ENCODE data around the gene CUEDC1. TPM values are rescaled to one million over a fixed set of nuclear protein-coding genes. Genes with fewer than 3 reads are reported as not detected.
A peak's percentile ranks its signal among the peaks of the same experiment; 100 is the strongest.

CUEDC1 gene
- total and polyA plus RNA-seq, 9 donors, result 6.7 to 30.2 (median 21.5) TPM

GRCh38 chr17:57833179-57833939 is 121.9 kb downstream of the CUEDC1 start:
- Histone ChIP-seq H3K27me3 (no peaks in the 10 kb centered on the region), H3K4me1 (ENCODE audit: insufficient read depth) (no peaks in the 10 kb centered on the region), H3K9me3 (no peaks in the 10 kb centered on the region), H3K27ac (peak overlapping the region in 1 of 2 donors; percentile 38), H3K36me3 (no peaks in the 10 kb centered on the region), H3K4me3 (peak overlapping the region; percentile 33)
- peak; percentile 64 to 76 (median 68) for DNase-seq
- TF ChIP-seq CTCF (IDR thresholded peaks at IDR 0.05) (peak; percentile 79 to 90 (median 83)), POLR2A (IDR thresholded peaks at IDR 0.05) (no peak)
- intact Hi-C loops (cut with DNase I), result loop anchor here (5.0 to 10.0 kb wide), 5 partner anchors 81 to 711 kb away; no protein-coding TSS in a partner anchor
- WGBS, 3 donors, result 7 to 9% (median 7%) methylated on average over 13 of the region's 13 CpGs

- no peaks in the 10 kb centered on the region for H3K4me1 ChIP-seq (ENCODE audit: insufficient read depth)
- no peaks in the 10 kb centered on the region for H3K27me3 ChIP-seq
- H3K9me3 ChIP-seq, result no peaks in the 10 kb centered on the region
- 19 to 21% (median 20%) methylated on average over 12 of the region's 12 CpGs for WGBS, 3 donors
- peak overlapping the region in 1 of 2 donors; percentile 38 for H3K27ac ChIP-seq
- DNase-seq, result no peak
- TF ChIP-seq POLR2A (IDR thresholded peaks at IDR 0.05) (no peak), CTCF (IDR thresholded peaks at IDR 0.05) (no peak), EP300 (IDR thresholded peaks at IDR 0.05) (no peak)
- intact Hi-C loops (cut with DNase I), result loop anchor here (5.0 to 10.0 kb wide), 5 partner anchors 80 to 710 kb away; no protein-coding TSS in a partner anchor
- peak overlapping the region; percentile 33 for H3K4me3 ChIP-seq
- H3K36me3 ChIP-seq, result no peaks in the 10 kb centered on the region
Observed at GRCh38 chr17:57832314-57833178, 122.7 kb downstream of the CUEDC1 start.

GRCh38 chr17:57830880-57831279 is 124.3 kb downstream of the CUEDC1 start:
- H3K27ac ChIP-seq, result no peak overlapping the region
- TF ChIP-seq POLR2A (IDR thresholded peaks at IDR 0.05), result no peak
- no peak for TF ChIP-seq CTCF (IDR thresholded peaks at IDR 0.05)
- no peak for TF ChIP-seq EP300 (IDR thresholded peaks at IDR 0.05)
- no peak for DNase-seq
- H3K36me3 ChIP-seq, result no peaks in the 10 kb centered on the region
- no peak overlapping the region for H3K4me3 ChIP-seq
- H3K9me3 ChIP-seq, result no peaks in the 10 kb centered on the region
- no peaks in the 10 kb centered on the region for H3K4me1 ChIP-seq (ENCODE audit: insufficient read depth)
- WGBS, 3 donors, result 87 to 93% (median 89%) methylated on average over 7 of the region's 7 CpGs
- H3K27me3 ChIP-seq, result no peaks in the 10 kb centered on the region
- intact Hi-C loops (cut with DNase I), result loop anchor here (5.0 to 10.0 kb wide), 5 partner anchors 79 to 709 kb away; no protein-coding TSS in a partner anchor

All from ovary (tissue), 9 donors.